Keratinocyte (primary cell): ENCODE measurements around the gene ZMYND8.

Experiments
- CTCF ChIP-seq, 3 experiments: IDR thresholded peaks in 1 of 3; conservative IDR thresholded peaks in 1 of 3; optimal IDR thresholded peaks in 1 of 3; 2 replicates in 2 of 3; 3 replicates in 1 of 3; pipeline versions ENCODE3 to v1.5.1; 2011; ENCODE audit warnings: low read length in 3 of 3, mild to moderate bottlenecking in 3 of 3, moderate library complexity in 2 of 3, control low read depth in 1 of 3, inconsistent platforms in 1 of 3; ENCODE audit not compliant: insufficient read depth in 2 of 3; ENCODE audit errors: extremely low read depth in 1 of 3
- EZH2 ChIP-seq: IDR thresholded peaks from one replicate; pipeline ENCODE4 v1.6.1; 2012; ENCODE audit warnings: inconsistent platforms, mild to moderate bottlenecking, low read length, moderate library complexity

DNA sequence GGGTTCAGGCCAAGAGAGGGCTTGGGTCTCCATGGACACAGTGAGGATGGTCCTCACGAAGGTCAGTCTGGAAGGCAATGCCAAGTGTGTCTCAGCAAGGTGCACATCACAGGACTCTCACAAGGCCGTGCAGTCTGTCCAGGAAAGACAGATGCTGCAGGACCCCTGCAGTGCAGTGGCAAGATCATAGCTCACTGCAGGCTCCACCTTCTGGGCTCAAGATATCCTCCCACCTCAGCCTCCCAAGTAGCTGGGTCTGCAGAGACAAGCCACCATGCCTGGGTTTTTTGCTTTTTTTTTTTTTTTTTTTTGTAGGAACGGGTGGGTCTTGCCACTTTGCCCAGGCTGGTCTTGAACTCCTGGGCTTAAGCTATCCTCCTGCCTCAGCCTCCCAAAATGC lies 26.4 kb downstream of the ZMYND8 start:
- TF ChIP-seq CTCF (optimal IDR thresholded peaks at IDR 0.05 in 1 of 3, IDR thresholded peaks at IDR 0.05 in 1 of 3, conservative IDR thresholded peaks at IDR 0.05 in 1 of 3; ENCODE audit: extremely low read depth in 1 of 3, insufficient read depth in 2 of 3, low read length in 3 of 3) (no peak), EZH2 (no peak)
